Measurements from ENCODE around the gene PLEKHM3. TPM values are rescaled to one million over a fixed set of nuclear protein-coding genes. Genes with fewer than 3 reads are reported as not detected.

PLEKHM3 gene
- total and polyA plus RNA-seq, 12 donors: 9.5 to 39.6 (median 21.7) TPM

- no peak for DNase-seq
- 63 to 79% (median 70%) methylated on average over 4 of the region's 4 CpGs for WGBS, 4 donors
- Histone ChIP-seq H3K9me3 (replicated peaks in 1 of 3) (no peaks in the 10 kb centered on the region), H3K36me3 (replicated peaks in 1 of 2) (no peaks in the 10 kb centered on the region), H3K27me3 (no peaks in the 10 kb centered on the region), H3K4me3 (no peak overlapping the region), H3K27ac (no peak overlapping the region), H3K4me1 (replicated peaks in 1 of 2) (no peaks in the 10 kb centered on the region)
- intact Hi-C loops (cut with DNase I): no loop called here
- no peak for TF ChIP-seq POLR2A (IDR thresholded peaks at IDR 0.05)
These were observed 43.9 kb upstream of the PLEKHM3 start for GRCh38 chr2:208069186-208069585.

DNA sequence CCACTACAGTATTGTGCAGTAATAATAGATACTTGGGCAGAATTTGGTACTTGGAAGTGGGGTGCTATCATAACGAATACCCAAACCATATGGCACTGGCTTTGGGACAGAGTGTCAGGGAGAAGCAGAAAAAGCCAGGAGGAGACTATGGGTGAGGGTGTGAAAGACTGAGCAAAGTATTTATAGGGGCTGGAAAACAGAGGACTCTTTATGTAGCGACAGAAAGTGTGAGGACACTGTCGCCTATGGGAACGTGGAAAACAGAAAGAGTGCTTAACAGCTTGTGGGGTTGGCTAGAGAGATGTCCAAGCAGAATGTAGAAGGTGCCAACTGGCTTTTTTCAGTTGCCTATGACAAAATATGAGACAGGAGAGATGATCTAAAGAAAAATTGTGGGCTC, 40.7 kb upstream of the PLEKHM3 start:
- Histone ChIP-seq H3K27ac (no peak overlapping the region), H3K27me3 (no peaks in the 10 kb centered on the region), H3K4me1 (replicated peaks in 1 of 2) (no peaks in the 10 kb centered on the region), H3K4me3 (no peak overlapping the region), H3K36me3 (replicated peaks in 1 of 2) (no peaks in the 10 kb centered on the region), H3K9me3 (replicated peaks in 1 of 3) (no peaks in the 10 kb centered on the region)
- WGBS, 4 donors: 73 to 89% (median 89%) methylated on average over 4 of the region's 4 CpGs
- no peak for DNase-seq
- no peak for TF ChIP-seq POLR2A (IDR thresholded peaks at IDR 0.05)
- no peak for TF ChIP-seq CTCF (IDR thresholded peaks at IDR 0.05)
- intact Hi-C loops (cut with DNase I): no loop called here

DNA sequence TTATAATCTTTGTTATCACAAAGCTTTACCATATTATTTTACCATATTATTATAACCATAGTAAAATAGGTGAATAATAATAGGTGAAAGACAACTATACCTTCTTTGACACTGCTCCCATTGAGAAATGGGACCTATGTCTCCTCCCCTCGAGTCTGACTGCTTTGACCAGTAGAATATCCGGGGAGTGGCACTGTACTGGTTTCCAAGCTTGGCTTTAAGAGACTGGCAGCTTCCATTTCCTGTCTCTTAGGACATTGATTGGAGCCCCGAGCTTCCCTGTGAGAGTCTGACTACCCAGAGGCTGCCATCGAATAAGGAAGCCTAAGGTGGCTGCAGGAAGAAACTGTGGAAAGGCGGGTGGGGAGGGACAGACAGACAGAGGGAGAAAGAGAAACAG, 40.1 kb upstream of the PLEKHM3 start:
- intact Hi-C loops (cut with DNase I): no loop called here
- no peak overlapping the region for H3K27ac ChIP-seq
- no peaks in the 10 kb centered on the region for H3K36me3 ChIP-seq (replicated peaks in 1 of 2)
- no peaks in the 10 kb centered on the region for H3K9me3 ChIP-seq (replicated peaks in 1 of 3)
- 68 to 79% (median 78%) methylated on average over 5 of the region's 5 CpGs for WGBS, 4 donors
- H3K4me1 ChIP-seq (replicated peaks in 1 of 2): no peaks in the 10 kb centered on the region
- H3K4me3 ChIP-seq: no peak overlapping the region
- DNase-seq: no peak
- TF ChIP-seq POLR2A (IDR thresholded peaks at IDR 0.05) (no peak), CTCF (IDR thresholded peaks at IDR 0.05) (no peak)
- H3K27me3 ChIP-seq: no peaks in the 10 kb centered on the region

- 65 to 72% (median 69%) methylated on average over 8 of the region's 8 CpGs for WGBS, 4 donors
- TF ChIP-seq CTCF (IDR thresholded peaks at IDR 0.05) (no peak), POLR2A (IDR thresholded peaks at IDR 0.05) (no peak)
- intact Hi-C loops (cut with DNase I): loop anchor here in 1 of 2 donors (5.0 kb wide), 1 partner anchor 317 kb away; no protein-coding TSS in a partner anchor
These were observed 39.1 kb upstream of the PLEKHM3 start for GRCh38 chr2:208064220-208064961.

GRCh38 chr2:208062961-208063360, 37.6 kb upstream of the PLEKHM3 start:
- H3K36me3 ChIP-seq (replicated peaks in 1 of 2): no peaks in the 10 kb centered on the region
- no peaks in the 10 kb centered on the region for H3K27me3 ChIP-seq
- DNase-seq: no peak
- 63 to 72% (median 65%) methylated on average over 2 of the region's 2 CpGs for WGBS, 4 donors
- no peaks in the 10 kb centered on the region for H3K9me3 ChIP-seq (replicated peaks in 1 of 3)
- no peak overlapping the region for H3K27ac ChIP-seq
- no peak overlapping the region for H3K4me3 ChIP-seq
- no peak for TF ChIP-seq POLR2A (IDR thresholded peaks at IDR 0.05)
- no peak for TF ChIP-seq CTCF (IDR thresholded peaks at IDR 0.05)
- intact Hi-C loops (cut with DNase I): loop anchor here in 1 of 2 donors (5.0 kb wide), 1 partner anchor 316 kb away; no protein-coding TSS in a partner anchor
- H3K4me1 ChIP-seq (replicated peaks in 1 of 2): no peaks in the 10 kb centered on the region

More at GRCh38 chr2:208064220-208064961, 39.1 kb upstream of the PLEKHM3 start:
- Histone ChIP-seq H3K9me3 (replicated peaks in 1 of 3) (no peaks in the 10 kb centered on the region), H3K36me3 (replicated peaks in 1 of 2) (no peaks in the 10 kb centered on the region), H3K27ac (no peak overlapping the region), H3K27me3 (no peaks in the 10 kb centered on the region), H3K4me3 (no peak overlapping the region), H3K4me1 (replicated peaks in 1 of 2) (no peaks in the 10 kb centered on the region)
- DNase-seq: no peak

All from adrenal gland (tissue), 12 donors.